Measurements from ENCODE around the gene HTR6.

The HTR6 gene

DNA sequence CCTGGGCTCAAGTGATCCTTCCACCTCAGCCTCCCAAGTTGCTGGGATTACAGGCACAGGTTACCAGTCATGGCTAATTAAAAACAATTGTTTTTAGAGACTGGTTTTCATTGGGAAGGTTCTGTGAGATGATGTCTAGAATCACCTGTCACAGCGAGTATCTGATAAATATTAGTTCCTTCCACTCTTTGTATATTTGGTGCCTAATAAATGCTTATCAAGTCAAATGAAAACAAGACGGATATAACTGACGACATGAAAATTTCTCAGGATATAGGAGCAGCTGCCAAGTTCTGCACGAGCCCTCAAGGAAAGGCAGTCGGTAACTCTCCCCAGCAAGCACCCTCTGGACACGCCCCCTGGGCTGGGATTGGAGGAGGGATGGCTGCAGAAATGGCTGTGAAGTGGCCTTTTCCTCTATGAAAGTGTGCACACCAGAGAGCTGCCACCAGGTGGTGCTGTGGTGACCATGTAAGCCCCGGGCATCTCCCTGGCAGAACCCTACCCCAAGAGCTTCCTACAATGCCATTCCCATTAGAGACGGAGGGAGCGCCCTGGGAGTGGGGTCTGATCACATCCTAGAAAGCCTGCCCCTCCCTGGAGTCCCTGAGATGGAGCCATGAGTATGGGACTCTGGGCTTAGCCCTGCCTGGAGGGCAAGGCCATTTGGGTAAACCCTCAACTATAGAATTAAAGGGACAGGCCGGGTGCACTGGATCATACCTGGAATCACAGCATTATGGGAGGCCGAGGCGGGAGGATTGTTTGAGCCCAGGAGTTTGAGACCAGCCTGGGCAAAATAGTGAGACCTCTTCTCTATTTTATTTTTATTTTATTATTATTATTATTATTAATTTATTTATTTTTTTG, 50.9 kb downstream of the HTR6 start:
- in situ Hi-C loops (cut with MboI; ENCODE audit: low sequenced_read_pairs) = no loop called here

DNA sequence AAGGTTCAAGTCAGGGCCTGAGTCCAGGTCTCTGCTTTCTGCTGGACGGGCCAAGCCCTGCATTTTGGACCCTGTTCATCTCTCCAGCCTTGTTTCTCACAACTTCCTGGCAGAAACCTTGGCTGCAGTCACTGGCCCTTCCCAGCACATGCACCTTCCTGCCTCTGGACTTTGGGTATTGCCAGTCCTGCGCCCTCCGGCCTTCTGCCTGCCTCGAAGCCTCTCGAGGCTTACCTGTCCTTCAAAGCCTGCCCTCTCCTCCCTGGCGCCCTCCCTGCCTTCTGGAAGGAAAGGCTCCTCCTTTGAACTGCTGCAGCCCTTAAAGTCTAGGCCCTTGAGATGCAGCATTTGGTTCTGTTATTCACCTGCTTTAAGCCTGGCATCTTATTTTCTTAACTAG, 52.8 kb downstream of the HTR6 start:
- in situ Hi-C loops (cut with MboI; ENCODE audit: low sequenced_read_pairs) = no loop called here

DNA sequence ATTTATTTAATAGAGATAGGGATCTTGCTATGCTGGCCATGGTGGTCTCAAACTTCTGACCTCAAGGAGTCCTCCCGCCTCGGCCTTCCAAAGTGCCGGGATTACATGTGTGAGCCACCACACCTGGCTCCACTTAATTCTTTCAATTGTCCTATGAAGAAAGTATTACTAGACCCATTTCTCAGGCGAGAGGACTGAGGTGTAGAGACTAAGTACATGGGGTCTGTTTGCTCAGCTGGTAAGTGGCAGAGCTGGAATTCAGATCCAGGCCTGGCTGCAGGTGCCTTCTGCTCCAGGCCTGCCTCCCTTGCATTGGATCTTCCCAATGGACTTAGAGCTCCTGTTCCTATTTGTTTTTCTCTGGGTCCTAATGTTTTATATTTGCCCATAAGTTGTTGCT, 55.5 kb downstream of the HTR6 start:
- in situ Hi-C loops (cut with MboI; ENCODE audit: low sequenced_read_pairs) = no loop called here

DNA sequence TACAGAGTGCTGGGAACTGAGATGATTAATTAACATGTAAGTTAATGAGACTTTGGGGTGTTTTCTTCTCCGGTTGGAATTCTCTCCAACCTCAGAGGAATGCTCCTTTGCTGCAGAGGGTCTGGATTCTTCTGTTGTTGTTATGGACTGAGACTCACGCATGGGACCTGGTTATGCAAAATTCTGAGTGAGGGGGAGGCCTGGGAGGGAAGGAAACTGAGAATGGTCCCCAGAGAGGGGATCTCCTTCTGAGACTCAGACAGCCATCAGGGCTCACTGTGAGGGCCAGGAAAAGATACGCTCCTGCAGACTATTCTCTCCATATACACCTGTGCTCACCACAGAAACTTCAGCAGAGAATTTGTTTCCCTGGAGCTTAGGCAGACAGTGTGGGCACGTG, 56.3 kb downstream of the HTR6 start:
- in situ Hi-C loops (cut with MboI; ENCODE audit: low sequenced_read_pairs) = no loop called here

DNA sequence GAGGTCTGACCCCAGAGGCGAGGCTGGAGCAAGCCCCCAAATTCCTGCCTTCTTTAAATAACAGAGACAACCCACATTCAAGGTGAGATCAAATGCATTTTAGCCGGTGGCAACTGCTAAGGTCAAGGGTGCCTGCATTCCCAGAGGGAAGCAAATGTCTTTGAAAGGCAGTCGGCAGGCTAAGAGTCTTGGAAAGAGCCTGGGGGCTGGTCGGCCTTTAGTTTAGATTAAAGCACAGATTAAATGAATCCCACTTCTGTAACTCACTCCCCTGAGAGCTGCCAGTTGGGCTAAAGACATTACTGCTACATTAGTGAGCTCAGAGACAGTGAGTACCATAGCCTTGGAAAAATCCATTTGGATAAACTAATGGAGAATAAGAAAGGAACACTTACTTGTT, 59.2 kb downstream of the HTR6 start:
- in situ Hi-C loops (cut with MboI; ENCODE audit: low sequenced_read_pairs) = no loop called here

DNA sequence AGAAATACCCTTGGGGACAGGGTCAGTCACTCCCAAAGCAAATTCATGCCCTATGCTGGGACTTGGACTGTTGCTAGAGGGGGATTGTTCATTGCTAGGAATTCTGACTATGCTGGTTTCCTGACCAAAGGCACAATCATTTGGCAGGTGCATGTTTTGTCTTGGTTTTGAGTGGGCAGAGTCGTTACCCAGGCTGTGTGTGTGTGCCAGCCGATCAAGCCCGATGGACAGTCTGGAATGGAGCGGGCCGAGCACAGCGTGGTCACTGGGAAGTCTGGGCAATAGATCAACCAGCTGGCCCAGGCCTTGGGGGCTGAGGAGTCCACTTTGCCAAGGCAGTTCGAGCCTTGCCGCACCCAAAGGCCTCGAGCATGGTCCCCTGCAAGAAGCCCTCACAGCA, 60.9 kb downstream of the HTR6 start:
- in situ Hi-C loops (cut with MboI; ENCODE audit: low sequenced_read_pairs) = no loop called here

DNA sequence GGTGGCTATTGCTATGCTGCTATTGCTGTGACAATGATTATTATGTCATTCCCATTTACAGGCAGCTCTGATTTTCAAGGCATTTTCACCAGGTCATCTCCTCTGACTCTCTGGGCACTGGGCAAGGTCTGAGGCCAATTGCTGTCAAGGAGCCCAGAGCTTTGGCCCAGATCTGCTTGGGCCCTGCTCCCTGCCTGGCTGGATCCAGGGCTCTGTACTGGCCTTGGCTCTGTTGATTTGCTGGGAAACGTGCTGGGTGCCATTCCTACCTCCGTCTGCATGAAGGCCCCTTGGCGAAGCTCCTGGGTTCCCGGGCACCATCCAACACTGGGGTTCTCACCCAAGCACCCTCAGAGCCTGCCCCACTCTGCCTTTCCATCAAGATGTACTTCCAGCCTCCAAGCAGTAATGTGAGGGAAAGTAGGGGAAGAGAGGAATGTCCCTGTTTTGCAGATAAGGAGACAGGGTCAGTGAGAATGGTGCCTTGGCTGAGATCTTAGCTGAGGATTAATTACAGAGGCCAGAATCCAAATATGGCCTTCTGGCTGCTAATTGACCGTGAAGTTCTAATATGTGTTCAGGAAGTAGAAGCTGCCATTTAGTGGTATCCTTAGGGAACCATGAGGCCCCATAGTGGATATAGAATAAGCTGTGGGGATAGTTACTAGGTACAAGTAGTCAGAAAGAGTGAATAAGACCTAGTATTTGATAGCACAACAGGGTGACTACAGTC, 63.9 kb downstream of the HTR6 start:
- in situ Hi-C loops (cut with MboI; ENCODE audit: low sequenced_read_pairs) = no loop called here

DNA sequence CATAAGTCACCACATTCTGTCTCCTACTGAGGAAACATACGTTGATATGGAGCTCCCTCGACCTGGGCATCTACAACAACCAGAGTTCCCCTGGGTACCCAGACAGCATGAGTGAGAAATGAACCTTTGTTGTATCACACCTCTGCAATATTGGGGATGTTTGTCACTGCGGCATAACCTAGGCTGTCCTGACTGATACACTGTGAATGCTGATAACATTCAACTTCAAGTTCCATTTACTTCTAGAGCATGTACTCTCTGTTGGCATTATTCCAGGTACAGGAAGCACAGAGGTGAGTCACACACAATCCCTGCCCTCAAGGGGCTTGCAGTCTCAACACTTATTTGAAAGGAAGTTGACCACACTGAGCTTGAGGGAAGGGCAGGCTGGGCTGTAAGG, 65.6 kb downstream of the HTR6 start:
- in situ Hi-C loops (cut with MboI; ENCODE audit: low sequenced_read_pairs) = no loop called here
